Adrenal gland (tissue), 5 donors: ENCODE results near the gene BIK.

Experiments
- POLR2A ChIP-seq, 2 donors: fragments of 450-650 bp; IDR thresholded peaks; one replicate each; pipeline ENCODE4 v1.6.1; 2017; ENCODE audit warnings: antibody characterized with exemption in 2 of 2, mild to moderate bottlenecking in 2 of 2, moderate library complexity in 1 of 2
- TF ChIP-seq, protein P1 (sequence below), 6 experiments: fragments of 450-650 bp in 4 of 6; fragments of 200-600 bp in 2 of 6; sonication (generic) in 1 of 6; IDR thresholded peaks; 1 replicate in 5 of 6; 2 replicates in 1 of 6; pipeline versions ENCODE4 v1.5.1 to v1.8.0; 2016 to 2021; ENCODE audit warnings: antibody characterized with exemption in 6 of 6, mild to moderate bottlenecking in 2 of 6, moderate library complexity in 1 of 6
- donor health status: DM: no; HTN: no; CAD: no.

DNA sequence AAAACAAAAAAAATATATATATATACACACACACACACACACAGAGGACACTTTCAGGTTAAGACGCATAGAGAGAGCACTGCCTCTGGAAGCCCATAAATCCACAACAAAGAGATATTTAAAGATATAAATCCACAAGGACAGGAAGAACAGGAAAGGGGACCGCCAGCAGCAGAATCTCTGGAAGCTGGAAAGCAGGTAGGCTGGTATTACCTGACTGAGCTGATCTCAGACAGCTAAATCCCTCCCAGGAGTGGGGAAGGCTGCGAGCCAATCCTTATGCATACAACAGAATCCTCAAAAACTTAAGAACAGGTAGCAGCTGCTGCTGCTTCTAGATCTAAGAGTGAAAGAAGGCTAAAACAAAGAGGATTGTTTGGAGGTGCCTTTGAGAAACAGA lies 34.4 kb downstream of the BIK start:
- no peak for TF ChIP-seq POLR2A (IDR thresholded peaks at IDR 0.05)
- TF ChIP-seq, protein P1, sequence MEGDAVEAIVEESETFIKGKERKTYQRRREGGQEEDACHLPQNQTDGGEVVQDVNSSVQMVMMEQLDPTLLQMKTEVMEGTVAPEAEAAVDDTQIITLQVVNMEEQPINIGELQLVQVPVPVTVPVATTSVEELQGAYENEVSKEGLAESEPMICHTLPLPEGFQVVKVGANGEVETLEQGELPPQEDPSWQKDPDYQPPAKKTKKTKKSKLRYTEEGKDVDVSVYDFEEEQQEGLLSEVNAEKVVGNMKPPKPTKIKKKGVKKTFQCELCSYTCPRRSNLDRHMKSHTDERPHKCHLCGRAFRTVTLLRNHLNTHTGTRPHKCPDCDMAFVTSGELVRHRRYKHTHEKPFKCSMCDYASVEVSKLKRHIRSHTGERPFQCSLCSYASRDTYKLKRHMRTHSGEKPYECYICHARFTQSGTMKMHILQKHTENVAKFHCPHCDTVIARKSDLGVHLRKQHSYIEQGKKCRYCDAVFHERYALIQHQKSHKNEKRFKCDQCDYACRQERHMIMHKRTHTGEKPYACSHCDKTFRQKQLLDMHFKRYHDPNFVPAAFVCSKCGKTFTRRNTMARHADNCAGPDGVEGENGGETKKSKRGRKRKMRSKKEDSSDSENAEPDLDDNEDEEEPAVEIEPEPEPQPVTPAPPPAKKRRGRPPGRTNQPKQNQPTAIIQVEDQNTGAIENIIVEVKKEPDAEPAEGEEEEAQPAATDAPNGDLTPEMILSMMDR (IDR thresholded peaks at IDR 0.05): no peak
